HG03039 (cell line): Measurements from ENCODE around the gene GALNT7.

ENCODE experiments used
- ATAC-seq: cut with Tn5 transposase; IDR thresholded peaks from one replicate; pipeline ENCODE4 v1.9.1; 2021; ENCODE audit warnings: mild to moderate bottlenecking, moderate library complexity; ENCODE audit not compliant: unreplicated experiment

Gene GALNT7

DNA sequence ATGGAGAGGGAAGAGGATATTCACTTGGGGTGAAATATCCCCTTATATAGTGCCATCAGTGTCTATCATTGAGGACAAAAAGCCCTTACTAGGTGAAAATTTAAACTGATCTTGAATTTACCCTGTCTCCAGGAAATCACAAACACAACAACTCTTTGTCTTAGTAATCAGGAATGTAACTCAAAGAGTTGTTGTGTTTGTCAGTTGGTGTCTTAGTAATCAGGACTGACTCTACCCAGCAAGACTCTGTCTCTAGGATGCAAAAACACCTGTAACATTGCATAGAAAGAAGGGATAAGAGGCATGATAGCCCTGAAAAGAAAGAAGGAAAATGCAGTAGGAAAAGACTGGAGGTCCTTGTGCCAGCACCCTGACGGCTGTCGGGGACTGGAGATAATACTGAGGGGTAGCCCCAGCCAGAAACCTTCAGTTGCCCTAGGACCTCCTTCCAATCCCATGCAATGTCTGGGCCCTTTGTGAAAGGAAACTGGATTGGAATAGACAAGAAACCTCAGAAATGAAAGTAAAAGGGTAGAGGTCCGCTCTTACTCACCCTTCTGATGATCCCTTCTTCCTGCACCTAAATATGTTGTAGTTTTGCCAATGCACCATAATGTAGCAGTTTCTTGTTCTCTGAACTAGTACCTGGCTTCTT is 120.2 kb downstream of the GALNT7 start:
- no peak for ATAC-seq

- ATAC-seq: no peak
Measured at GRCh38 chr4:173289353-173289727, 120.7 kb downstream of the GALNT7 start.

GRCh38 chr4:173291899-173292298 is 123.3 kb downstream of the GALNT7 start:
- no peak for ATAC-seq

DNA sequence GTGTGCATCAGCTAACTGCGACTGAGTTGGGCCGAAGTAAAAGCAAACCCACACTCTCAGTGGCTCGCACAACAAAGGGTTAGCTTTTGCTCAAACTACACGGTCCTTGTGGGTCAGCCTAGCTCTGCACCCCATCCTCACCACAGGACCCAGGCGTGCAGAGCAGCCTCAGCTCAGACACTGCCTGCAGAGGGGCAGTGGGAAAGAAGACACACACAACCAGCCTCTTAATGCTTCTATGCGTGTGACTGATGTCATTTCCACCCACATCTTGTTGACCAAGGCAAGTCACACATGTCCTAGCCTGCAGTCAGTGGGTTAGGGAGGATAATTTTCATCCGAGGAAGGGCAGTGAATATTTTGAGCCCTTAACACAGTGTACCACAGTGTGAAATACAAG is 125.1 kb downstream of the GALNT7 start:
- no peak for ATAC-seq

DNA sequence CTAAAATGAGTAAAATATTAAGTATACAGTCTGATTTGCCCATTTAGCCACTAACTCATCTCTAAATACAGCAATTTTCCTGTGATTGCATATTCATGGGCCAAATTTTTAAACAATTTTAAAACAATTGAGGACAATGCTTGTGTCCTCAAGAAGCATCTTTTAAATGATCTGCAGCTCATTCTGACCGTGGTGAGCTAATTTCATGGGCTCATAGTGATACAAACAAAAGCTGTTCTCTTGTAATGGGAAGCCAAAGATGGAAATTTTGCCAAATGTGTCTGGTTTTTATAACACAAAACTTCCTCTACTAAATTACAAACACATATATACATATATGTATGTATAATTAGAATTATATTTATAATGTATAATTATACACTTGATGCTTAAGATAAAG is 125.8 kb downstream of the GALNT7 start:
- ATAC-seq: no peak

GRCh38 chr4:173301518-173302201 is 133.0 kb downstream of the GALNT7 start:
- no peak for ATAC-seq

DNA sequence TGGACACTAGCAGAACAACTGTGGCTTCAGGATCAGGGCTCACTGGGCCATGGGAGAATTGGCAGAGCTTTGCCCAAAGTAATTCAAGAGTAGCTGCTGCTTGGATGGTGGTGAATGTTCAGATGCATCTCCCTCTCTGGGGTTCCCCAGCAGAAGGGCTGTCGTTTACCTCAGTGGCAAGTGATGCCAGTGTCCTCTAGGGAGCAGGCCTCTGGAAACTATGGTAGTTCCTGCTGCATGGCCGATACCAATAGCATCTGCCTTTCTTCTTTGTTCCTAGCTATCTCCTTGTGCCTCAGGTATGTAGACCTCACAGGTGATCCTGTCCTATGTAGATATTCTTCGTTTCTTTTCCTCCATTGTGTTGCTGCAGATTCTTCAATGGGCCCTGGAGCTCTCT is 139.2 kb downstream of the GALNT7 start:
- ATAC-seq: no peak

DNA sequence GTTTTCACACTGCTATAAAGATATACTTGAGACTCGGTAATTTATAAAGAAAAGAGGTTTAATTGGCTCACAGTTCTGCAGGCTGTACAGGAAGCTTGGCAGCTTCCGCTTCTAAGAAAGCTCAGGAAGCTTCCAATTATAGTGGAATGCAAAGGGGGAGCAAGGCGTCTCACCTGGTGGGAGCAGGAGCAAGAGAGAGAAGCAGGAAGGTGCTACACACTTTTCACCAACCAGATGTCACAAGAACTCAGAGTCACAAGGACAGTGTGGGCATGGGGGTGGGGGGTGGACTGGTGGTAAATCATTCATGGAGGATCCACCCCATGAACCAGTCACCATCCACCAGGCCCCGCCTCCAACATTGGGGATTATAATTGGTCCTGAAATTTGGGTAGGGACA is 142.8 kb downstream of the GALNT7 start:
- no peak for ATAC-seq

DNA sequence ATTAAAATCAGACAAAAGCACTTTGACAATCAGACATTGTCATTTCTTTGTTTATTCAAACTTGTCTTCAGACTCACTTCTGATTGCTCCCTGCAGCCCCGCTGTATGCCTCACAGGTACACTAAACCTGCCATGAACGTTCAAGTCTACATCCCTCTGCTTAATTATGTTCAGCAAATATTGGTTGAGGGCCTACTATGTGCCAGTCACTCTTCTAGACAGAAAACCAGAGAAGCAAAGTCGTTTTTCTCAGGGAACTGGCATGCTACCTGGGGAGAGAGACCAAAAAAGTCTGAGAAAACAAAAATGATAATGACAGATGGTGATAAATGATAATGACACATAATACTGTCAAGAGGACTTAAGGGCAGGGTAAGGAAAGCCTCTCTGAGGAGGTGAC is 146.1 kb downstream of the GALNT7 start:
- ATAC-seq: no peak

GRCh38 chr4:173316060-173316459 is 147.4 kb downstream of the GALNT7 start:
- no peak for ATAC-seq

DNA sequence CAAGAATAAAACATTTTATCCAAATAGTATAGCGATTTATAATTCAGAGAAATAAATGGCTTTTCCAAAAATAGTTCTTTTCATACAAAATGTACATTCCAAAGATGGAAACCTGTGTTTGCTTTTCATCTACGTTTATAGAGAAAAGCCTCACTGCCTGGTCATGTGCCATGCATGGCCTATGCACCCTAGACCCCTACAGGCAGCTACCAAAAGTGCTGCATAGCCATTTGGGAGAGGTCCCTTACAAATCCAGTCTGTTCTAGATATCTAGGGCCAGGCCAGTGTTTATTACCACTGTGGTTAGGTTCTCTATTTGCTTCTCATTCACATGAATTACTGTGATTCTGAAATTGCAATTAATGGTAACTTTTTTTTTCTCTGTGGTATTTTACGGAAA is 148.4 kb downstream of the GALNT7 start:
- ATAC-seq: no peak

DNA sequence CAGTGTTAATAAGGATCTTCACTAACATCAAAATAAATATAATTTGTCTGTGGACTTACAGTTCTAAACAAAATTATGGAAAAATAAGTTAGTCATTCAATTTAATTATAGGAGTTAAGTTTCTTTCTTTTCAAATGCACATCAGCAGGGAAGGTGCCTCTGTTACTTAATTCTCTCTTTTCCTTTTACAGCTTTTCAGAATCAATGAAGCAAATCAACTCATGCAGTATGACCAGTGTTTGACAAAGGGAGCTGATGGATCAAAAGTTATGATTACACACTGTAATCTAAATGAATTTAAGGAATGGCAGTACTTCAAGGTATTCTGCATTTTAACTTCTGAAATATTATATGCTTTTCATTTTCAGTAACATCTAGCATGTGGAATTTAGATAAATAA is 149.6 kb downstream of the GALNT7 start:
- ATAC-seq: no peak

DNA sequence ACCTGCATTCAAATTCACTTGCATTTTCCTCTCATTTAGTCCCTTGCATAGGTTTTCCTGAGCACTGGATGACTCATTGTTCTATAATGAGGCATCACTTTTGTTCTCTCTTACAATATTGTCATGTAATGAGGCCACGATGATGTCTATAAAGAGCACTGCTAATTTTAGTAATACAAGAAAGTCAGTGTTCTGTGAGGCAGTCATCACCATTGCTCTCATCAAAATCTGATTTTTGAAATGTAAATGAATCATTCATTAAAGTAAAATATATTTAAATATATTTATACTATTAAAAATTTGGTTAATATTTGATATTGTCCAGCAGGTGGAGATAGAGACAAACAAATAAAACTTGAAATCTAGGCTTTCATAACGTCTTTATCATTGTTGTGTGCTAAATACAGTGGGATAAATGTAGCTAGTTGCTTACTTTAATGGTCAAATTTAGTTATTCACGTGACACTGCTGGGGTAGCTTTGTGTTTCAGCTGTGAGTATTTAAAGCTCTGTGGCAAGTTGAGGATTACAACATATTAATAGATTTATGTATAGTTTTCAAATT is 150.1 kb downstream of the GALNT7 start:
- ATAC-seq: peak; percentile 62

GRCh38 chr4:173319696-173320095 is 151.1 kb downstream of the GALNT7 start:
- no peak for ATAC-seq

GRCh38 chr4:173325007-173325736 is 156.6 kb downstream of the GALNT7 start:
- no peak for ATAC-seq

- no peak for ATAC-seq
Measured at GRCh38 chr4:173328236-173328901, 159.8 kb downstream of the GALNT7 start.

DNA sequence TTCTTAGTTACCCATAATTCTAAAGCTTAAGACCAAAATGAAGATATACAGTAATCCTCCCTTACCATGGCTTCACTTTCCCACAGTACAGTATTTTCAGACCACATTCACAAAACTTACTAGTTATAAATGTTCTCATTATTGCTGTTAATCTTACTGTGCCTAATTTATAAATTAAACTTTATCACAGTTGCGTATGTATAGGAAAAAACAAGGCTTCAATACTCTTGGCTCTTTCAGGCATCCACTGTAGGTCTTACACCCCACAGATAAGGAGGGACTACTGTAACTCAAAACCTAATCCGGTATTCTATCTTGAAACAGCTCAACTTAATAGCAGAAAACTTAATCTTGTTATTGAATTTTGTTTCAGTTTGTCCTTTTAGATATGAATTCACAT is 162.0 kb downstream of the GALNT7 start:
- ATAC-seq: no peak

GRCh38 chr4:173332021-173332487 is 163.4 kb downstream of the GALNT7 start:
- no peak for ATAC-seq

GRCh38 chr4:173332963-173333657 is 164.5 kb downstream of the GALNT7 start:
- ATAC-seq: no peak

GRCh38 chr4:173333658-173334084 is 165.1 kb downstream of the GALNT7 start:
- no peak for ATAC-seq
